ENCODE data around the gene AUTS2. TPM values are rescaled to one million over a fixed set of nuclear protein-coding genes. Genes with fewer than 3 reads are reported as not detected.

The AUTS2 gene
- total RNA-seq, 3 donors from 2014 or later: 31.5 to 94.3 (median 81.3) TPM

DNA sequence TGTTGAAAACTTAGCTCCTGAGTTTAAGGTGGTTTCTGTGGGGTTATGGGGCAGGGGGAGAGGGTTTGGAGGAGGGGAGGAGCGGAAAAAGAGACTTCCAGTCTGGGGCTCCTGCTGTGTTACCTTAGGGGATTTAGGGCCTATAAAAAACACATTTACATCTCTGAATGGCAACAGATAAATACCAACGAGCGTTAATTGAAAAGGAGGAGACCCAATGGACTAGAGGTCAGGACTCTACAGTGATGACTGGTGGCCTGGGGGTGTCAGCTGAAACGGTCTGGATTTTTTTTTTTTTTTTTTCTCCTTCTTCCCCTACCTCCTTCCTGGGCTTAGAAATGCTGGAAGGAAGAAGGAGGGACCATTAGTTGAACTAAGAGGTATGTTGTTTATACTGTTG, 47.4 kb downstream of the AUTS2 start:
- TF ChIP-seq POLR2AphosphoS5 (IDR thresholded peaks at IDR 0.05) (no peak), POLR2A (IDR thresholded peaks at IDR 0.05) (no peak)
- TF ChIP-seq, protein P1, sequence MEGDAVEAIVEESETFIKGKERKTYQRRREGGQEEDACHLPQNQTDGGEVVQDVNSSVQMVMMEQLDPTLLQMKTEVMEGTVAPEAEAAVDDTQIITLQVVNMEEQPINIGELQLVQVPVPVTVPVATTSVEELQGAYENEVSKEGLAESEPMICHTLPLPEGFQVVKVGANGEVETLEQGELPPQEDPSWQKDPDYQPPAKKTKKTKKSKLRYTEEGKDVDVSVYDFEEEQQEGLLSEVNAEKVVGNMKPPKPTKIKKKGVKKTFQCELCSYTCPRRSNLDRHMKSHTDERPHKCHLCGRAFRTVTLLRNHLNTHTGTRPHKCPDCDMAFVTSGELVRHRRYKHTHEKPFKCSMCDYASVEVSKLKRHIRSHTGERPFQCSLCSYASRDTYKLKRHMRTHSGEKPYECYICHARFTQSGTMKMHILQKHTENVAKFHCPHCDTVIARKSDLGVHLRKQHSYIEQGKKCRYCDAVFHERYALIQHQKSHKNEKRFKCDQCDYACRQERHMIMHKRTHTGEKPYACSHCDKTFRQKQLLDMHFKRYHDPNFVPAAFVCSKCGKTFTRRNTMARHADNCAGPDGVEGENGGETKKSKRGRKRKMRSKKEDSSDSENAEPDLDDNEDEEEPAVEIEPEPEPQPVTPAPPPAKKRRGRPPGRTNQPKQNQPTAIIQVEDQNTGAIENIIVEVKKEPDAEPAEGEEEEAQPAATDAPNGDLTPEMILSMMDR (IDR thresholded peaks at IDR 0.05): no peak
- intact Hi-C loops (cut with DNase I; ENCODE audit: low total_unique reads): no loop called here
- H3K4me1 ChIP-seq: no peaks in the 10 kb centered on the region
- no peak overlapping the region for H3K4me3 ChIP-seq
- no peaks in the 10 kb centered on the region for H3K9me3 ChIP-seq
- DNase-seq (ENCODE audit: low spot score in 2 of 2): no peak
- H3K36me3 ChIP-seq: no peaks in the 10 kb centered on the region
- no peak overlapping the region for H3K27ac ChIP-seq
- no peaks in the 10 kb centered on the region for H3K27me3 ChIP-seq

DNA sequence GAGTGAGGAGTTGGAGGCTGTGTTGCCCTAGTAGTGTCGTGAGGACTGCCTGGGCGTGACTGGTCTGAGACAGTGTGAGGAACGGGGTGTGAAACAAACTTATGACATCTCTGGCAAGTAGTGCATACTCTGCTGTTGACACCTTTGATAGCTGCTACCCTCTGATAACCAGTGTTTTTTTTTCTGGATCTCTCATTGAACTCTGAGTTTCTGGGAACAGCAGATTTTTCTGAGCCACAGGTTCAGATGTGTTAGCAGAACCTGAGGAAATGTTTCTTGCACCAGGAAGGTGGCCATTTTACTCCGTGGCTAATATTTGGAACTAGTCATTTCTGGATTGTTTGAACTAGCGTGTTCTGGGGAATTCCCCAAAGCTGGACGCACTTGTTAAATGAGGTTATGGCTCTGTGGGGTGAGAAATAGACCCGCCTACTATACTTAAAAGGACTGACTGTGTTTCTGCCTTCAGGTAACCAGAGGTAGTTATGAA, 52.9 kb downstream of the AUTS2 start:
- DNase-seq (ENCODE audit: low spot score in 2 of 2): no peak
- Histone ChIP-seq H3K4me1 (peaks cover 0 to 12% of the 10 kb centered on the region in 2 donors), H3K27me3 (no peaks in the 10 kb centered on the region), H3K27ac (no peak overlapping the region), H3K9me3 (no peaks in the 10 kb centered on the region), H3K4me3 (no peak overlapping the region), H3K36me3 (no peaks in the 10 kb centered on the region)
- TF ChIP-seq POLR2AphosphoS5 (IDR thresholded peaks at IDR 0.05): no peak
- no peak for TF ChIP-seq POLR2A (IDR thresholded peaks at IDR 0.05)
- TF ChIP-seq, protein P1 (IDR thresholded peaks at IDR 0.05): no peak
- intact Hi-C loops (cut with DNase I; ENCODE audit: low total_unique reads): no loop called here

DNA sequence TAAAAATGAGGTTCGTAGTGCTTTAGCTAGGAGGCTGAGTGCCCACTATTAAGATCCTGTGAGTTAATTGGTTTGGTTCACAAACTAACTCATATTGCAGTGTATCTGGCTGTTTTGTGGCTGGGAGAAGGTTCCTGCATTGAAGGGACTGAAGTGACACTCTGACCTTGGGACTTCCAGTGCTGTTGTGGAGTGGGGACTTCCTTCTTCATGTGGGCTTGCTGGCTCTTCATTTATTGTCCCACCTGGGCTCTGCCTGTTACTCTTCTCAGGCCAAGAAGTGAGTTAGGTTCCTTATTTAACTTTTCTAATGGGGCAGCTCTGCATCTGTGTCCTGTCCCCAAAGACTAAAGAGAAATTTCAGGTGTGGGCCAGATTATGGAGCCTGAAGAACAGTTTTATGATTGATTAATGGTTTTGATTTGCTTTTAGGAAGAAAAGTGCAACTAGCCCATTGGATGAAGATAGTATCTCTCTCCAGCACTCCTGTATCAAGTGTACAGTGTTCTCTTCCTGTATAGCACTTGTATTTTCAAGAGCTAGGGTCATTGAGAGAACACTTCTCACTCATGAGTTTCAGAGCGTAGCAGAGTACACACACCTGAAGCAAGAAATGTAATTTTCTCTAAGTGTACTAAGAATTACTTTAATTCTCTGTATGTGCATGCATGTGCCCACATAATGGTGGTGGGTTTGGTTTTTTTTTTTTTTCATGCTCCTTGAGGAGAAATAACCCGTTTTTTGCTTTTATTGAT, 54.8 kb downstream of the AUTS2 start:
- DNase-seq (ENCODE audit: low spot score in 2 of 2): no peak
- TF ChIP-seq POLR2AphosphoS5 (IDR thresholded peaks at IDR 0.05): no peak
- TF ChIP-seq, protein P1 (IDR thresholded peaks at IDR 0.05): no peak
- no peak for TF ChIP-seq POLR2A (IDR thresholded peaks at IDR 0.05)
- Histone ChIP-seq H3K9me3 (no peaks in the 10 kb centered on the region), H3K4me1 (peaks cover 5 to 12% of the 10 kb centered on the region in 2 donors), H3K27me3 (no peaks in the 10 kb centered on the region), H3K4me3 (no peak overlapping the region), H3K36me3 (no peaks in the 10 kb centered on the region), H3K27ac (peak overlapping the region in 1 of 2 donors; percentile 78)
- intact Hi-C loops (cut with DNase I; ENCODE audit: low total_unique reads): no loop called here

DNA sequence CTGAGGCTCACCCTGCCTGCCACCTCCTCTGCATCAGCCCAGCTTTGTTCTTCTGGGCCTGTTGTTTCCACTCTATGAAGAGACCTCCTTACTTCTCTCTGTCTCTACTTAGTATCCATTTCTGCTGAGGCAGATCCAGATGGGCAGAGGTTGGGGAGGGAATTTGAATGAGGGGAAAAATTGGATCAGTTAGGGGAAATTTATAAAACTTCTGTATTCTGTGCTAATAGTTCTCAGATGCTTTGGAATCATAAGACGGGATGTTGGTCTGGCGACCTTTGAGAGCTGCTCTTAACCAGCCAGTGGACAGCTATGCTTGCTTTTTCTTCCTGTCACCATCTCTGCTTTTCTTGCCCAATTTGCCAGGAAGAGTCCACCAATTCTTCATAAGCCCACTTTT, 55.5 kb downstream of the AUTS2 start:
- no peak for DNase-seq (ENCODE audit: low spot score in 2 of 2)
- Histone ChIP-seq H3K4me1 (peaks cover 5 to 12% of the 10 kb centered on the region in 2 donors), H3K9me3 (no peaks in the 10 kb centered on the region), H3K27me3 (no peaks in the 10 kb centered on the region), H3K27ac (peak overlapping the region; percentile 78 to 89), H3K4me3 (no peak overlapping the region), H3K36me3 (no peaks in the 10 kb centered on the region)
- intact Hi-C loops (cut with DNase I; ENCODE audit: low total_unique reads): no loop called here
- no peak for TF ChIP-seq POLR2A (IDR thresholded peaks at IDR 0.05)

DNA sequence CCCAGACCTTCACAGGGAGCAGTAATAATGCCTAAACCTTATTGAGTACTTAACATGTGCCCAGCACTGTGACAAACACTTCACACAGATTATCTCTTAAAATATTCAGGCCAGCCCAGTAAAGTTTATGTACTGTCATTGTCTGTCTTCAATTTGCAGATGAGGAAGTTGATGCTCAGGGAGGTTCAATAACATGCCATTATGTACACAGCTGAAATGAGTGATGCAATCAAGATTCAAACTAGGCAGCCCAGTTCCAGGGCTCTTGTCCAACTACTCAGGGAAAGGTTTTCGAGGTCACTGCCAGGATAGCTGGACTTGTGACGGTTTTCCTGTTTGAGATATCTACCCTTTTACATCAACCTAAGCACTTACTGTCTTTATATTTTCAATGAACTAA, 56.1 kb downstream of the AUTS2 start:
- intact Hi-C loops (cut with DNase I; ENCODE audit: low total_unique reads): no loop called here

More for the DNA sequence above, 56.1 kb downstream of the AUTS2 start:
- peak in 2 of 3 donors; percentile 24 to 52 for TF ChIP-seq POLR2AphosphoS5 (IDR thresholded peaks at IDR 0.05)
- TF ChIP-seq, protein P1 (IDR thresholded peaks at IDR 0.05): no peak
- H3K27me3 ChIP-seq: no peaks in the 10 kb centered on the region
- peaks cover 5 to 12% of the 10 kb centered on the region in 2 donors for H3K4me1 ChIP-seq
- peak overlapping the region; percentile 78 to 89 for H3K27ac ChIP-seq
- no peaks in the 10 kb centered on the region for H3K36me3 ChIP-seq
- H3K4me3 ChIP-seq: no peak overlapping the region
- DNase-seq (ENCODE audit: low spot score in 2 of 2): peak in 1 of 2 donors; percentile 58
- H3K9me3 ChIP-seq: no peaks in the 10 kb centered on the region

Measured in breast epithelium (tissue), 4 donors.